ENCODE measurements around the gene GRB10.
"Not testable (repeated sequence)": the region's sequence is repeated elsewhere in the genome, so short reads cannot be mapped to it uniquely, and the experiment has no call there.

GRB10 gene

GRCh38 chr7:50778189-50778588 is 4.5 kb downstream of the GRB10 start:
- DNase-seq = no peak

DNA sequence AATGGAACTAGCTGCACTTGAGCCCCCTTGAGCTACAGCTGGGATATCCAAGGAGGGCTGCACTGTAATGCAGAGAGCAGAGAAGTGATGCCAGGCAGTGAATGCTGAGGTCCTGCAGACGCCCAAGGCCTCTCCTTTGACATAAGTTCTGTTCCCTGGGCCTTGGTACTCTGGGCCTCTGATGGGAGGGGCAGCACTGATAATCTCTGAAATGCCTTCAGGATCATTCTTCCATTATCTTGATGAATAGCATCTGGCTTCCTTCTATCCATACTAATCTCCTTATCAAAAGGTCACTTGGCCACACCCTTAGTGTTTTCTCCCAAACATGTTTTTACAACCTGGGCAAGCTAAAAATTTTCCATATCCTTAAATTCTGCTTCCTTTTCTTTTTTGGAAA is 6.9 kb downstream of the GRB10 start:
- DNase-seq = no peak

DNA sequence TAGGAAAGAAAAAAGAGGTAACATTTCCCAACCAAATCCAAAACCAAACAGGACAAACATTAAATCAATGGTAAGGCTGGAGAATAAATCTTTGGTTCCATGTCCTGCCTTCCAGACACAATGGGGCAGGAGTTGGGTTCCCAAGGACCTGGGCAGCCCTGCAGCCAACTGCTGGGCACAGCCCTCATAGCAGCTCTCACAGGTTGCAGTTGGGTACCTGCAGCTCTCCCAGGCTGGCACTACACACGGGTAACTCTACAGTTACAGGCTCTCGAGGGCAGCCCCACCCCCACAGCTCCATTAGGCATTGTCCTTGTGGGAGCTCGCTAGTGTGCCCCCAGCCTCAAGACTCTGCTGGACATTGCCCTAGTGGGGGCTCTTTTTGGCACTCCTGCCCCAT is 7.5 kb downstream of the GRB10 start:
- DNase-seq = no peak

- no peak for DNase-seq
Observed at GRCh38 chr7:50774319-50774718, 8.4 kb downstream of the GRB10 start.

- not testable (repeated sequence) for DNase-seq
Observed at GRCh38 chr7:50773071-50773470, 9.6 kb downstream of the GRB10 start.

- peak; percentile 15 for DNase-seq
Observed at GRCh38 chr7:50771120-50772002, 11.3 kb downstream of the GRB10 start.

- no peak for DNase-seq
Observed at GRCh38 chr7:50768485-50769474, 13.9 kb downstream of the GRB10 start.

DNA sequence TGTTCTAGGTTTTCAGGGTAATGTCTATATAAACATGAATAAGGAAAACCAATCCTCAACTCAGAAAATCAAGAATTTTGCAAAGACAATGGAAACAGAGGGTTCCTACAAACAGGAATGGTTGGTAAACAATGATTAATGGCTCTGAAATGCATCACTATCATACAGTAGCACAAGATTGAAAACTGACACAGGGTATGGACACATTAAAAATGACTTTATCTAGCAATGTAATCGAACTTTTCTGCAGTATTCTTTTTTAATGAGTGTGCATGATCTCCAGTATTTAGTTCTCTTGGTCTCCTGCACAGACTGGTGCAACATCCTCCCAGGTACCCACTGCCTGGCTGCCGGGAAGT is 15.9 kb downstream of the GRB10 start:
- no peak for DNase-seq

DNA sequence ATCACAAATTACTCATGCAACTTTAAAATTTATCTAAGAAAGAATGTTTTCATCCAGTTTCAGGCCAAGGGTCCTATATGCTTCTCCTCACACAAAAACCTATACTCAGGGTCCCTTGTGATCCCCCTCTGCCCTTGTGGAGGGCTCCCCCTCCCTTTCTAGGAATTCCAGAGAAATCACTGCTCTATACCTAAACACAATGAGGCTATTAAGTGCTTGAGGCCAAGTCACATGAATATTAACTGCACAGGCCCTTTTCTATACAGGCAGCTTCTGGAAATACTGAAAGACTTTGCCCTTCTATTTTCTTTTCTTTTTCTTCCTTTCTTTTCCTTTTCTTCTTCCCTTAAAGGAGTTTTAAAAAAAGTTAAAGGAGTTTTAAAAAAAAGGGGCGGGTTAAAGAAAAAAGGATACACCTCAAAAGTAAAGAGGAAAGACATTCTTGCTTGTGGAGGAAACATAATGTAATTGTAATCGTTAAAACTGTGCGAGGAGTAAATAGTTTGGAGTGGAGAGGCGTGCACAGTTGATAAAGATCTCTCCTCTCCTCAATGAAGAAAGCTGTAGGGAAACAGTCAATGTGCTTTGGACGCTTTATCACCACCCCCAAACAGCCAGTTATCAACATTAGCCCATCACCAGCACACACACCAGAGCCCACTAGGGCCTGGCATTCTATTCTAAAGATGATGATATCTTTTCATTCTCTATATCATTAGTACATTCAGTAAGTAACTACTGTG is 16.4 kb downstream of the GRB10 start:
- DNase-seq = no peak

DNA sequence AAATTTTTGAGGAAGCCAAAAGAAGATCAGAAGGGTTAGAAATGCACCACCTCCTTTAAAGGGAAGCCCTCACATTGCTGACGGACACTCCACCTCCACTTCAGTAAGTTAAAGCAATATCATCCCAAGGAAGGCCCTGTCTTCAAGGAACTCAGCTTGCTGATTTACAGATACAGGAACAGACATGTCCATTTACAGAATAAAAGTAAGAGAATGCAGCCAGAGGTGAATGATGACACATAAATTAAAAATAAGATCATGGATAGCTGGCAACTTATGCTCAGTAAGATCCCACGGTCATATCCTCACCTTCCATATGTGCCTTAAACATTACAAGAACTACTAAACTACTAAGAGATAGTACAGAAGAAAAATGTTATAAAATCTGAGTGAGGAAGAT is 20.4 kb downstream of the GRB10 start:
- DNase-seq = no peak

- DNase-seq = no peak
Observed at GRCh38 chr7:50761713-50762112, 21.0 kb downstream of the GRB10 start.

GRCh38 chr7:50757703-50758390 is 24.8 kb downstream of the GRB10 start:
- DNase-seq = no peak

- no peak for DNase-seq
Observed at GRCh38 chr7:50756180-50756579, 26.5 kb downstream of the GRB10 start.

DNA sequence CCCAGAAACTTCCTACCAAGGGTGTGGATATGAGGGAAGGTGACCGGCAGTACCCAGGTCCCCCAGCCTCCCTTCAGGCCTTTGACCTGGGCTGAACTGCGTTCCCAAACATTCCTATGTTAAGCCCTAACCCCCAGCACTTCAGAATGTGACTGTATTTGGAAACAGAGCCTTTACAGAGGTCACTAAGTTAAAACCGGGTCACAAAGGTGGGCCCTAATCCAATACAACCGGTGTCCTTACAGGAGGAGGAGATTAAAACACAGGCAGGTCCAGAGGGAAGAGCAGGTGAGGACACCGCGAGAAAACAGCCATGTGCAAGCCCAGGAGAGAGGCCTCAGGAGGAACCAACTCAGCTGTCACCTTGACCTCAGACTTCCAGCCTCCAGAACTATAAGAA is 28.0 kb downstream of the GRB10 start:
- no peak for DNase-seq

DNA sequence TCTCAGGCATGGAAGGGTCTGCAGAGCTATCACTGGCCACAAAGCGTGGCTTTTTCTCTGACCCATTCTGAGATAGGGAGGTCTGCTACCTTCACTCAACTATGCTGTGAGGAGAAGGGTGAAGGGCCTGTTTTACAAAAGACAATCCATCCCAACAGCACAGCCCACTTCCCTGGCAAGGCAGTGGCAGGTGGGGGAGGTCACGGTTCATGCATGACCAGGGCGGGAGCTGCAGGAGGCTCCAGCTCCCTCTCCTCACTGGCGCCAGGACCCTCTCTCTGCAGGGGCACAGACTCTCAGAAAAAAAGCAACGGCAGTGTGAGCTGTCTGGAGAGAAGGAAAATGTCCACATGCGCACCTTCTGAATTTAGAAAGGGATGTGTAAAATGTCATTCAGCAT is 28.5 kb downstream of the GRB10 start:
- no peak for DNase-seq

- no peak for DNase-seq
Observed at GRCh38 chr7:50752422-50752821, 30.3 kb downstream of the GRB10 start.

DNA sequence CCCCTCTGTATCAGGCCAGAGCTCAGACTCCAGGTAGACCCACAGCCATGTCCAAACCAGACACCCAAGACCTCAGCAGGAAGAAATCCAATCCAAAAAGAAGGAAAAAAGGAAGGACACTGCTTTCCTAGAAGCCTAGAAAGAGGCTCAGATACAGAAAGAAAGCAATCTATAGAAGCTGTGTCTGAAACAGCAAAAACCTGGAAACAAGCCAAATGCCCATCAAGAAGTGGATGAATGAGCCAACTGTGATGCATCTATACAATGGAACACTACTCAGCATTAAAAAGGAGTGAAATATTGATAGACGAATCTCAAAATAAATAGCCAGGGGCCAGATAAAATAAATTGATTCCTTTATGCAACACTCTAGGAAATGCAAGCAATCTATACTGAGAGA is 31.6 kb downstream of the GRB10 start:
- peak; percentile 18 for DNase-seq

GRCh38 chr7:50749896-50750295 is 32.8 kb downstream of the GRB10 start:
- DNase-seq = no peak

DNA sequence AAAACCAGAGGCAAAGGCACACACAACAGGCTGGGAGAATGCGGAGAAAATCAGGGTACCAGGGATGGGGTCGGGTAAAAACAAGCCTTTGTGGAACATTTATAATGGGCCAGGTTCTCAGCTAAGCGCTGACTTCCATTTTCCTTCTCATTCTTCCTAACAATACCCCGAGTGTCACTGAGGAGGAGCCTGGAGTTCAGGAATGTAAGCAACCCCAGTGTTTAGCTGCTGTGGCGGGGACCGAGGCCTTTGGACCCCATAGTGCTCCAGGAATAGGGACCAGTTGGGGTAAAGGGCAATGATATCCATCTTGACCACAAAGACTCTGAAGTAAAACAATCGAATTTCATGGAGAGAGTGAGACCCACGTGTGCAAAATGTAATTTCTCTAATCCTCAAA is 34.2 kb downstream of the GRB10 start:
- no peak for DNase-seq

DNA sequence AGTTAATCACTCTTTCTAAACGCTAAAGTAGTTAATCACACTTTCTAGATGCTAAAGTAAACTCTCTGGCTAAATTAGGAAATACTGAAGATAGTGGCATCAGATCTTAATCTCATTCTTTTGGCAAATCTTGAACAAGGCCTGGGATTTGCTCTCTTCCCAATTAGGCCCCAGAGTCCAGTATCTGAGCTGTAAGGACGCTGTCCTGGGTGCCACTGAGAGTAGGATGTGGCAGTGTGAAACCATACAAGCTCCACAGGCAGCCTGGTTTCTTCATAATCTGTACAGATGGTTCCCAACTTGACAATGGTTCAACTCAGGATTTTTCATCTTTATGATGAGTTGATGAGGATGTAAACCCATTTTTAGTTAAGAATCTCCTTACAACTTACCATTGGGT is 36.9 kb downstream of the GRB10 start:
- DNase-seq = no peak

GRCh38 chr7:50745336-50745735 is 37.4 kb downstream of the GRB10 start:
- no peak for DNase-seq

DNA sequence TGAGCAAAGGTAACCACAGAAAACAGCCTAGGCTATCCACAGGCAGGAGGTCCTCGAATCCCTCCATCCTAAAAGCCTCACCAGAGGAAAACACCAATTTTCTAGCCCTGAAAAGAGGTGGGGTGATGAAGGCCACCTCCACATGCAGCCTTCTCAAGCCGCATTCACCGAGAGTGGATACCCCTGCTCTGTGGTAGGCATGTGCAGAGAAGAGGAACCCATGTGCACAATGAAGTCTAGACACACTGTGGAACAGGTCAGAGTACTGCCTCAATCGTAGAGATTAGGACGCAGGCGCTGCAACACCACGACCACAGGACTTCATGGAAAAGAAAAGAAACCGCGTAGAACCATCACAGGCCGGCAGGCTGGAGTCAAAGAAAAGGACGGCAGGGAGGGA is 38.8 kb downstream of the GRB10 start:
- DNase-seq = no peak

DNA sequence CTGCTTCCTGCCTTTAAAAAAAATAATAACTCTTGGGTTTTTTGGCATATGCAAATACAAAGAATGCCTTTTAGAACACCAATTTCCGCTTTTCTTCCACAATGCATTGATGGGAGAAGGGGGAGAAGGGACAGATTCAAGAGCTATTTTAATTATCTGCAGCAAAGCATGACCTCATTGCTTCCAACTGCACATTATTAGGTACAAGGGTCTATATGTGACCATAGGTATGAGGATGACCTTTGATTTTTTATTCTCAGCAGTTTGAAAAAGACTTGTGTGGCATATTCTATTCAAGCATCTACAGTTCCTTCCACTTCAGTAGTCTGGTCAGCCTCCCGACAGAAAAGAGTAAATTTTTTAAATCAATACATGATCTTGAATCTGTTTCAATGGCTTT is 39.7 kb downstream of the GRB10 start:
- no peak for DNase-seq
